Stimulated activated effector memory CD8-positive, alpha-beta T cell treated with anti-CD3 and anti-CD28 coated beads, Interleukin-12 subunit alpha, Interleukin-12 subunit beta, amount 100 ng/mL, for 72 hours (primary cell): ENCODE data around the gene GRAMD2A.

Experiments used
- ATAC-seq: fragments of 150-1000 bp; cut with Tn5 transposase; 2 replicates; pipeline ENCODE4 v1.10.0; 2021
- DNase-seq, 2 donors: peaks; one replicate each; pipeline ENCODE4 v3.0.0; 2021 to 2022; ENCODE audit warnings: low spot score in 2 of 2
- H3K27ac Mint-ChIP-seq: one replicate; pipeline ENCODE4 v1.8.0; 2022; ENCODE audit warnings: mild to moderate bottlenecking, mixed read lengths
- H3K36me3 Mint-ChIP-seq: one replicate; pipeline ENCODE4 v1.8.0; 2022; ENCODE audit warnings: mild to moderate bottlenecking, mixed read lengths
- H3K4me1 Mint-ChIP-seq: one replicate; pipeline ENCODE4 v1.8.0; 2022; ENCODE audit warnings: mixed read lengths
- H3K4me3 Mint-ChIP-seq: one replicate; pipeline ENCODE4 v1.8.0; 2022; ENCODE audit warnings: mild to moderate bottlenecking, mixed read lengths
- H3K9me3 Mint-ChIP-seq: one replicate; pipeline ENCODE4 v1.8.0; 2022; ENCODE audit warnings: mixed read lengths

Gene GRAMD2A

GRCh38 chr15:72118017-72118978, 79.3 kb downstream of the GRAMD2A start, which contains the start of the genes MYO9A and SENP8:
Gene MYO9A, minus strand, starts transcription at chr15:72118150. Its CDS starts 71,587 bp downstream, at chr15:72046563.
Gene SENP8, plus strand, starts transcription at chr15:72118403. Its CDS starts 21,221 bp downstream, at chr15:72139624.
- peak within 1 kb of the TSS; percentile 97 for H3K27ac Mint-ChIP-seq
- peak within 1 kb of the TSS; percentile 92 for H3K4me3 Mint-ChIP-seq
- peak; percentile 96 to 98 for DNase-seq
- ATAC-seq, result peak; percentile 79
- no peaks in the 10 kb centered on the region for H3K9me3 Mint-ChIP-seq
- no peaks in the 10 kb centered on the region for H3K36me3 Mint-ChIP-seq
- peaks cover 35% of the 10 kb centered on the region for H3K4me1 Mint-ChIP-seq

GRCh38 chr15:72117486-72118016, 80.0 kb downstream of the GRAMD2A start:
- H3K4me1 Mint-ChIP-seq, result peaks cover 35% of the 10 kb centered on the region
- H3K4me3 Mint-ChIP-seq, result peak overlapping the region; percentile 92
- H3K36me3 Mint-ChIP-seq, result no peaks in the 10 kb centered on the region
- H3K9me3 Mint-ChIP-seq, result no peaks in the 10 kb centered on the region
- peak overlapping the region; percentile 97 for H3K27ac Mint-ChIP-seq
- DNase-seq (peak in 1 of 2 donors; percentile 73), ATAC-seq (peak; percentile 85)

- H3K27ac Mint-ChIP-seq, result peak overlapping the region; percentile 97
- peak; percentile 2 for ATAC-seq
- no peaks in the 10 kb centered on the region for H3K9me3 Mint-ChIP-seq
- DNase-seq, result no peak
- H3K4me3 Mint-ChIP-seq, result peak overlapping the region; percentile 92
- peaks cover 39% of the 10 kb centered on the region for H3K4me1 Mint-ChIP-seq
- H3K36me3 Mint-ChIP-seq, result no peaks in the 10 kb centered on the region
Observed at GRCh38 chr15:72116731-72117485, 80.7 kb downstream of the GRAMD2A start.

GRCh38 chr15:72113347-72114031, 84.1 kb downstream of the GRAMD2A start:
- Mint-ChIP-seq H3K27ac (no peak overlapping the region), H3K4me1 (peaks cover 31% of the 10 kb centered on the region), H3K9me3 (no peaks in the 10 kb centered on the region), H3K4me3 (no peak overlapping the region), H3K36me3 (no peaks in the 10 kb centered on the region)
- DNase-seq, result no peak
- no peak for ATAC-seq

GRCh38 chr15:72112805-72113204, 84.8 kb downstream of the GRAMD2A start:
- H3K4me3 Mint-ChIP-seq, result no peak overlapping the region

GRCh38 chr15:72112116-72112515, 85.5 kb downstream of the GRAMD2A start:
- DNase-seq (no peak), ATAC-seq (no peak)
- Mint-ChIP-seq H3K9me3 (no peaks in the 10 kb centered on the region), H3K27ac (peak overlapping the region; percentile 43), H3K36me3 (no peaks in the 10 kb centered on the region), H3K4me3 (no peak overlapping the region), H3K4me1 (peaks cover 28% of the 10 kb centered on the region)

More at GRCh38 chr15:72112805-72113204, 84.8 kb downstream of the GRAMD2A start:
- DNase-seq (no peak), ATAC-seq (no peak)
- no peaks in the 10 kb centered on the region for H3K36me3 Mint-ChIP-seq
- H3K27ac Mint-ChIP-seq, result no peak overlapping the region
- no peaks in the 10 kb centered on the region for H3K9me3 Mint-ChIP-seq
- H3K4me1 Mint-ChIP-seq, result peaks cover 29% of the 10 kb centered on the region

DNA sequence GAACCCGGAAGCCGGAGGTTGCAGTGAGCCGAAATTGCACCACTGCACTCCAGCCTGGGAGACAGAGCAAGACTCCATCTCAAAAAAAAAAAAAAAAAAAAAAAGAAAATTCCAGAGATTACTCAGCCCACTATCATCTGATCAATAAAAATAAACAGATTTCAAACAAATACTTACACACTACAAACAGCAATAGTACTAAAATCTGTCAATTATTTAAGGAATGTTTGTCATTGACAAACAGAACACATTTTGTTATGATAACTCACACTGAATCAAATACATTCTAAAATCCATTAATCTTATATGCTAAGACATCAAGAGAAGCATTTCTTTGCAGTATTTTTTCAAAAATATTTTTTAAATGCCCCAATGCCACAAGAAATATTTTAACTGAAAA, 87.2 kb downstream of the GRAMD2A start:
- no peak overlapping the region for H3K27ac Mint-ChIP-seq
- DNase-seq (no peak), ATAC-seq (no peak)
- H3K9me3 Mint-ChIP-seq, result no peaks in the 10 kb centered on the region
- H3K4me1 Mint-ChIP-seq, result peaks cover 19% of the 10 kb centered on the region
- no peaks in the 10 kb centered on the region for H3K36me3 Mint-ChIP-seq
- no peak overlapping the region for H3K4me3 Mint-ChIP-seq
